Measurements from ENCODE around the gene ATL1. TPM values are rescaled to one million over a fixed set of nuclear protein-coding genes. Genes with fewer than 3 reads are reported as not detected.

Gene ATL1
- total RNA-seq, 1 experiment from 2014 or later: 3.1 TPM

DNA sequence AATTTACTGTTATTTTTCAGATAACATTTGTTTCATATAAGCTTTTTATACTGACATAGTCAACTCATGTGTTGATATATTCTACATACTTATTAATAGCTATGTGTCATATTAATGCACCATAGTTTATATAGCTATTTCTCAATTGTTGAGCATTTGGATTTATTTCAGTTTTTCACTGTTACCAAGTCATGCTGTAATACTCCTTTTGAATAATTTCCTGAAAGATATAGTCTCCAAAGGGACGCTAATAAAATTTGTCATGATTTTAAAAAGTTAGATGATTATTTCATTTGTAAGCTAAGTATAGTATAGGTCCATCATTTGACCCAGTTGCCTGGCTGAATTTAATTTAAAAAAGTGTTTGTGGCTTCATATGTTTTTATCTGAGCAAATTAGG is 47.8 kb downstream of the ATL1 start:
- Mint-ChIP-seq H3K4me3 (ENCODE audit: low read depth, unreplicated experiment) (no peak overlapping the region), H3K9me3 (ENCODE audit: low read depth, unreplicated experiment) (no peaks in the 10 kb centered on the region), H3K27ac (ENCODE audit: unreplicated experiment) (no peak overlapping the region), H3K36me3 (ENCODE audit: insufficient read depth, unreplicated experiment) (no peaks in the 10 kb centered on the region), H3K4me1 (ENCODE audit: low read depth, unreplicated experiment) (no peaks in the 10 kb centered on the region), H3K27me3 (ENCODE audit: unreplicated experiment) (no peaks in the 10 kb centered on the region)
- DNase-seq: no peak
- CTCF ChIA-PET: no interaction called here
- no peak for TF ChIP-seq CTCF (IDR thresholded peaks at IDR 0.05; ENCODE audit: unreplicated experiment)
- no TSS peak for BruUV-seq (replicated peaks)
- intact Hi-C loops (cut with micrococcal nuclease; ENCODE audit: unreplicated experiment): no loop called here

- CTCF ChIA-PET: no interaction called here
- no peaks in the 10 kb centered on the region for H3K36me3 Mint-ChIP-seq (ENCODE audit: insufficient read depth, unreplicated experiment)
- BruUV-seq (replicated peaks): no TSS peak
- H3K4me1 Mint-ChIP-seq (ENCODE audit: low read depth, unreplicated experiment): no peaks in the 10 kb centered on the region
- H3K27me3 Mint-ChIP-seq (ENCODE audit: unreplicated experiment): no peaks in the 10 kb centered on the region
- no peak for TF ChIP-seq CTCF (IDR thresholded peaks at IDR 0.05; ENCODE audit: unreplicated experiment)
- H3K9me3 Mint-ChIP-seq (ENCODE audit: low read depth, unreplicated experiment): no peaks in the 10 kb centered on the region
- intact Hi-C loops (cut with micrococcal nuclease; ENCODE audit: unreplicated experiment): no loop called here
- DNase-seq: no peak
- H3K4me3 Mint-ChIP-seq (ENCODE audit: low read depth, unreplicated experiment): no peak overlapping the region
- H3K27ac Mint-ChIP-seq (ENCODE audit: unreplicated experiment): no peak overlapping the region
Observed at GRCh38 chr14:50608302-50608851, 48.4 kb downstream of the ATL1 start.

- Mint-ChIP-seq H3K27ac (ENCODE audit: unreplicated experiment) (no peak overlapping the region), H3K36me3 (ENCODE audit: insufficient read depth, unreplicated experiment) (no peaks in the 10 kb centered on the region), H3K4me1 (ENCODE audit: low read depth, unreplicated experiment) (no peaks in the 10 kb centered on the region), H3K4me3 (ENCODE audit: low read depth, unreplicated experiment) (no peak overlapping the region), H3K27me3 (ENCODE audit: unreplicated experiment) (no peaks in the 10 kb centered on the region), H3K9me3 (ENCODE audit: low read depth, unreplicated experiment) (no peaks in the 10 kb centered on the region)
- TF ChIP-seq CTCF (IDR thresholded peaks at IDR 0.05; ENCODE audit: unreplicated experiment): no peak
- no TSS peak for BruUV-seq (replicated peaks)
- intact Hi-C loops (cut with micrococcal nuclease; ENCODE audit: unreplicated experiment): no loop called here
- CTCF ChIA-PET: no interaction called here
- no peak for DNase-seq
Observed at GRCh38 chr14:50610465-50610864, 50.5 kb downstream of the ATL1 start.

DNA sequence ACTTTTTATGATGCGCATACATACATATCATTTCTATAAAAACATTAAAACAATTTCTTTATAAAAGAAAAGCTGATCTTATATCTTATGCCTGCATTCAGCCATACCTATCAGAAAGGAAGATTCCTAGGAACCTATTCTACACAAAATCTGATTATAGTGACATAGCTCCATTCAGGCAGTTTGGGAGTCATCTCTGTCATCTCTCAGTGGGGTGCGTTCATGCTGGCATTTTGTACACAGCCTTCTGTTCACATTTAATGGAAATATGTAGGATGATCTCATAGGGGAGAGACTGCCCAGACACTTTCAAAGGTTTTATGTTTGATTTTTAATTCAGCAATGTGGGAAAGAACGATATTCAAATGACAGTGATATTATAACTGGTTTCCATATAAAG is 52.9 kb downstream of the ATL1 start:
- Mint-ChIP-seq H3K4me3 (ENCODE audit: low read depth, unreplicated experiment) (no peak overlapping the region), H3K9me3 (ENCODE audit: low read depth, unreplicated experiment) (no peaks in the 10 kb centered on the region), H3K36me3 (ENCODE audit: insufficient read depth, unreplicated experiment) (no peaks in the 10 kb centered on the region), H3K27ac (ENCODE audit: unreplicated experiment) (no peak overlapping the region), H3K4me1 (ENCODE audit: low read depth, unreplicated experiment) (no peaks in the 10 kb centered on the region), H3K27me3 (ENCODE audit: unreplicated experiment) (no peaks in the 10 kb centered on the region)
- TF ChIP-seq CTCF (IDR thresholded peaks at IDR 0.05; ENCODE audit: unreplicated experiment): no peak
- intact Hi-C loops (cut with micrococcal nuclease; ENCODE audit: unreplicated experiment): no loop called here
- BruUV-seq (replicated peaks): no TSS peak
- CTCF ChIA-PET: no interaction called here
- no peak for DNase-seq
